ENCODE results near the gene PCAT6. TPM values are rescaled to one million over a fixed set of nuclear protein-coding genes. Genes with fewer than 3 reads are reported as not detected.

Gene PCAT6
- total and polyA plus RNA-seq, 9 donors, result 0.22 to 2.8 (median 2.3) TPM

Other genes starting within 250 kb of the PCAT6 start
- 0.04 TPM for gene SYT2, start 100.5 kb upstream of the PCAT6 start, total RNA-seq
- under 1 TPM; 0.25 to 0.63 (median 0.35) TPM for gene SYT2, start 100.5 kb upstream of the PCAT6 start, polyA plus RNA-seq (ENCODE audit: insufficient read depth in 1 of 8, insufficient read length in 8 of 8, low replicate concordance in 1 of 8)
- gene KDM5B, start 2.5 kb upstream of the PCAT6 start, total RNA-seq, result 51.9 TPM
- gene KDM5B, start 2.5 kb upstream of the PCAT6 start, polyA plus RNA-seq (ENCODE audit: insufficient read depth in 1 of 8, insufficient read length in 8 of 8, low replicate concordance in 1 of 8), result 10 to 100 TPM; 34.9 to 55.7 (median 42.9) TPM
- 4.3 TPM for gene RABIF, start 78.2 kb downstream of the PCAT6 start, total RNA-seq
- gene RABIF, start 78.2 kb downstream of the PCAT6 start, polyA plus RNA-seq (ENCODE audit: insufficient read depth in 1 of 8, insufficient read length in 8 of 8, low replicate concordance in 1 of 8), result 1 to 10 TPM; 5.0 to 7.3 (median 6.2) TPM
- gene KLHL12, start 116.3 kb downstream of the PCAT6 start, total RNA-seq, result 19.9 TPM
- gene KLHL12, start 116.3 kb downstream of the PCAT6 start, polyA plus RNA-seq (ENCODE audit: insufficient read depth in 1 of 8, insufficient read length in 8 of 8, low replicate concordance in 1 of 8), result 10 to 100 TPM; 17.0 to 20.5 (median 19.5) TPM
- 53.1 TPM for gene ADIPOR1, start 147.4 kb downstream of the PCAT6 start, total RNA-seq
- gene ADIPOR1, start 147.4 kb downstream of the PCAT6 start, polyA plus RNA-seq (ENCODE audit: insufficient read depth in 1 of 8, insufficient read length in 8 of 8, low replicate concordance in 1 of 8), result 10 to 100 TPM; 60.0 to 78.2 (median 69.7) TPM
- 81.3 TPM for gene CYB5R1, start 156.3 kb downstream of the PCAT6 start, total RNA-seq
- 100 to 1,000 TPM in 2 of 8 donors, 10 to 100 TPM in 6; 63.6 to 108 (median 90.5) TPM for gene CYB5R1, start 156.3 kb downstream of the PCAT6 start, polyA plus RNA-seq (ENCODE audit: insufficient read depth in 1 of 8, insufficient read length in 8 of 8, low replicate concordance in 1 of 8)
- gene TMEM183A, start 196.4 kb downstream of the PCAT6 start, total RNA-seq, result 42.9 TPM
- 10 to 100 TPM; 34.5 to 47.3 (median 40.2) TPM for gene TMEM183A, start 196.4 kb downstream of the PCAT6 start, polyA plus RNA-seq (ENCODE audit: insufficient read depth in 1 of 8, insufficient read length in 8 of 8, low replicate concordance in 1 of 8)
- 22.4 TPM for gene PPFIA4, start 215.5 kb downstream of the PCAT6 start, total RNA-seq
- gene PPFIA4, start 215.5 kb downstream of the PCAT6 start, polyA plus RNA-seq (ENCODE audit: insufficient read depth in 1 of 8, insufficient read length in 8 of 8, low replicate concordance in 1 of 8), result 10 to 100 TPM; 31.0 to 53.1 (median 36.9) TPM